ENCODE data around the gene HCFC1. TPM values are rescaled to one million over a fixed set of nuclear protein-coding genes. Genes with fewer than 3 reads are reported as not detected.

The HCFC1 gene
- total and polyA plus RNA-seq, 9 of the 15 experiments (the other 6 are each of a cell fraction or from before 2014, with no cell fraction given) = 2.8 to 133 (median 17.1) TPM

DNA sequence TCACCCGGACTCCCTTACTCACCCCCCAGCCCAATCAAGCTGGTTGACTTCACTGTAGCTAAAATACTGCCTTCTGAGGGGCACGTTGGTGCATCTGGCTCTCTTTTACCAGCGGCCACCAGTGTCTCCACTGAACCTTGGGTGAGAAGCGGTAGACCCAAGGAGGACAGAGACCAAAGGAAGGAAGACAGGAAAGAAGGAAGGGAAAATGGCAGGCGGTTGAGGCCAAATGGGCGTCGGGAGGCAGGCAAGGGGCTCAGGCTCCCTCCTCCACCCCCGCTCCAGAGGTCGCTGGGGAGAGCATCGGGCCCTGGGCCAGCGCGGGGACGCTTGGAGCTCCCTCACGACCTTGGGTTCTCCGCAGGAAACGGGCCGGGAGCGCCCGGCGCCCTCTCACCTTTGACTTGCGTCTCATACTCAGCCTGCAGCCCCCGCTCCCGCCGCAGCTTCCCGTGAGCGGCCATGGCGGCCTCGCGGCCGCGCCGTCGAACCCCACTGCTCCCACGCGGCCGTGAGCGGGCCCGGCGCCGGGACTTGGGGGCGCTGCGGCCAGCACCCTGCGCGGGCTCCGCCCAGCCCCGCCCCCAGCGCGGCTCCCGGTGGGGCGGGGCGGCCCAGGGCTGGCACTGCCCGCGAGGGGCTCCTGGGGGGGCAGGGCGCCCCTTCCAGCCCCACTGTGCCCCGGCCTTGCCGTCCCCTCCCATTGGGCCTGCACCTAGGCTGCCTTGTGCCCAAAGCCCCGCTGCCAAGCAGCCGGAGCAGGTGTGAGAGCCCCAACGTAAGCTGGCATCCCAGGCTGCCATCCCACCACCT lies 45.7 kb downstream of the HCFC1 start, which contains the start of gene ARHGAP4 (continued):
- TF ChIP-seq NCOA2 (IDR thresholded peaks at IDR 0.05; ENCODE audit: partially characterized antibody in 2 of 2) = no peak
- no peak for TF ChIP-seq CTBP1 (IDR thresholded peaks at IDR 0.05; ENCODE audit: borderline replicate concordance)
- no peak for TF ChIP-seq ARID1B (IDR thresholded peaks at IDR 0.05)
- TF ChIP-seq, protein P1, sequence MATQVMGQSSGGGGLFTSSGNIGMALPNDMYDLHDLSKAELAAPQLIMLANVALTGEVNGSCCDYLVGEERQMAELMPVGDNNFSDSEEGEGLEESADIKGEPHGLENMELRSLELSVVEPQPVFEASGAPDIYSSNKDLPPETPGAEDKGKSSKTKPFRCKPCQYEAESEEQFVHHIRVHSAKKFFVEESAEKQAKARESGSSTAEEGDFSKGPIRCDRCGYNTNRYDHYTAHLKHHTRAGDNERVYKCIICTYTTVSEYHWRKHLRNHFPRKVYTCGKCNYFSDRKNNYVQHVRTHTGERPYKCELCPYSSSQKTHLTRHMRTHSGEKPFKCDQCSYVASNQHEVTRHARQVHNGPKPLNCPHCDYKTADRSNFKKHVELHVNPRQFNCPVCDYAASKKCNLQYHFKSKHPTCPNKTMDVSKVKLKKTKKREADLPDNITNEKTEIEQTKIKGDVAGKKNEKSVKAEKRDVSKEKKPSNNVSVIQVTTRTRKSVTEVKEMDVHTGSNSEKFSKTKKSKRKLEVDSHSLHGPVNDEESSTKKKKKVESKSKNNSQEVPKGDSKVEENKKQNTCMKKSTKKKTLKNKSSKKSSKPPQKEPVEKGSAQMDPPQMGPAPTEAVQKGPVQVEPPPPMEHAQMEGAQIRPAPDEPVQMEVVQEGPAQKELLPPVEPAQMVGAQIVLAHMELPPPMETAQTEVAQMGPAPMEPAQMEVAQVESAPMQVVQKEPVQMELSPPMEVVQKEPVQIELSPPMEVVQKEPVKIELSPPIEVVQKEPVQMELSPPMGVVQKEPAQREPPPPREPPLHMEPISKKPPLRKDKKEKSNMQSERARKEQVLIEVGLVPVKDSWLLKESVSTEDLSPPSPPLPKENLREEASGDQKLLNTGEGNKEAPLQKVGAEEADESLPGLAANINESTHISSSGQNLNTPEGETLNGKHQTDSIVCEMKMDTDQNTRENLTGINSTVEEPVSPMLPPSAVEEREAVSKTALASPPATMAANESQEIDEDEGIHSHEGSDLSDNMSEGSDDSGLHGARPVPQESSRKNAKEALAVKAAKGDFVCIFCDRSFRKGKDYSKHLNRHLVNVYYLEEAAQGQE (IDR thresholded peaks at IDR 0.05; ENCODE audit: borderline replicate concordance) = no peak
- TF ChIP-seq, protein P1 (CRISPR knock-in tag; IDR thresholded peaks at IDR 0.05; ENCODE audit: low read depth) = 0 out of 2 replicates have a peak, but pooled peaks have one; percentile 64
- TF ChIP-seq CSDE1 (IDR thresholded peaks at IDR 0.05) = peak in 1 of 2 experiments; percentile 72; a peak in 2 of 4 replicates
- peak; percentile 44; the same call in 1 of the 2 replicates for TF ChIP-seq ZNF175 (CRISPR knock-in tag; IDR thresholded peaks at IDR 0.05; ENCODE audit: low read depth)
- TF ChIP-seq NR1H2 (CRISPR knock-in tag; IDR thresholded peaks at IDR 0.05) = no peak
- no peak for TF ChIP-seq ZNF217 (CRISPR knock-in tag; IDR thresholded peaks at IDR 0.05)
- no peak for TF ChIP-seq HIVEP1 (CRISPR knock-in tag; IDR thresholded peaks at IDR 0.05)
- 0 out of 2 replicates have a peak, but pooled peaks have one; percentile 12 for TF ChIP-seq SMARCE1 (IDR thresholded peaks at IDR 0.05)
- TF ChIP-seq, protein P2, sequence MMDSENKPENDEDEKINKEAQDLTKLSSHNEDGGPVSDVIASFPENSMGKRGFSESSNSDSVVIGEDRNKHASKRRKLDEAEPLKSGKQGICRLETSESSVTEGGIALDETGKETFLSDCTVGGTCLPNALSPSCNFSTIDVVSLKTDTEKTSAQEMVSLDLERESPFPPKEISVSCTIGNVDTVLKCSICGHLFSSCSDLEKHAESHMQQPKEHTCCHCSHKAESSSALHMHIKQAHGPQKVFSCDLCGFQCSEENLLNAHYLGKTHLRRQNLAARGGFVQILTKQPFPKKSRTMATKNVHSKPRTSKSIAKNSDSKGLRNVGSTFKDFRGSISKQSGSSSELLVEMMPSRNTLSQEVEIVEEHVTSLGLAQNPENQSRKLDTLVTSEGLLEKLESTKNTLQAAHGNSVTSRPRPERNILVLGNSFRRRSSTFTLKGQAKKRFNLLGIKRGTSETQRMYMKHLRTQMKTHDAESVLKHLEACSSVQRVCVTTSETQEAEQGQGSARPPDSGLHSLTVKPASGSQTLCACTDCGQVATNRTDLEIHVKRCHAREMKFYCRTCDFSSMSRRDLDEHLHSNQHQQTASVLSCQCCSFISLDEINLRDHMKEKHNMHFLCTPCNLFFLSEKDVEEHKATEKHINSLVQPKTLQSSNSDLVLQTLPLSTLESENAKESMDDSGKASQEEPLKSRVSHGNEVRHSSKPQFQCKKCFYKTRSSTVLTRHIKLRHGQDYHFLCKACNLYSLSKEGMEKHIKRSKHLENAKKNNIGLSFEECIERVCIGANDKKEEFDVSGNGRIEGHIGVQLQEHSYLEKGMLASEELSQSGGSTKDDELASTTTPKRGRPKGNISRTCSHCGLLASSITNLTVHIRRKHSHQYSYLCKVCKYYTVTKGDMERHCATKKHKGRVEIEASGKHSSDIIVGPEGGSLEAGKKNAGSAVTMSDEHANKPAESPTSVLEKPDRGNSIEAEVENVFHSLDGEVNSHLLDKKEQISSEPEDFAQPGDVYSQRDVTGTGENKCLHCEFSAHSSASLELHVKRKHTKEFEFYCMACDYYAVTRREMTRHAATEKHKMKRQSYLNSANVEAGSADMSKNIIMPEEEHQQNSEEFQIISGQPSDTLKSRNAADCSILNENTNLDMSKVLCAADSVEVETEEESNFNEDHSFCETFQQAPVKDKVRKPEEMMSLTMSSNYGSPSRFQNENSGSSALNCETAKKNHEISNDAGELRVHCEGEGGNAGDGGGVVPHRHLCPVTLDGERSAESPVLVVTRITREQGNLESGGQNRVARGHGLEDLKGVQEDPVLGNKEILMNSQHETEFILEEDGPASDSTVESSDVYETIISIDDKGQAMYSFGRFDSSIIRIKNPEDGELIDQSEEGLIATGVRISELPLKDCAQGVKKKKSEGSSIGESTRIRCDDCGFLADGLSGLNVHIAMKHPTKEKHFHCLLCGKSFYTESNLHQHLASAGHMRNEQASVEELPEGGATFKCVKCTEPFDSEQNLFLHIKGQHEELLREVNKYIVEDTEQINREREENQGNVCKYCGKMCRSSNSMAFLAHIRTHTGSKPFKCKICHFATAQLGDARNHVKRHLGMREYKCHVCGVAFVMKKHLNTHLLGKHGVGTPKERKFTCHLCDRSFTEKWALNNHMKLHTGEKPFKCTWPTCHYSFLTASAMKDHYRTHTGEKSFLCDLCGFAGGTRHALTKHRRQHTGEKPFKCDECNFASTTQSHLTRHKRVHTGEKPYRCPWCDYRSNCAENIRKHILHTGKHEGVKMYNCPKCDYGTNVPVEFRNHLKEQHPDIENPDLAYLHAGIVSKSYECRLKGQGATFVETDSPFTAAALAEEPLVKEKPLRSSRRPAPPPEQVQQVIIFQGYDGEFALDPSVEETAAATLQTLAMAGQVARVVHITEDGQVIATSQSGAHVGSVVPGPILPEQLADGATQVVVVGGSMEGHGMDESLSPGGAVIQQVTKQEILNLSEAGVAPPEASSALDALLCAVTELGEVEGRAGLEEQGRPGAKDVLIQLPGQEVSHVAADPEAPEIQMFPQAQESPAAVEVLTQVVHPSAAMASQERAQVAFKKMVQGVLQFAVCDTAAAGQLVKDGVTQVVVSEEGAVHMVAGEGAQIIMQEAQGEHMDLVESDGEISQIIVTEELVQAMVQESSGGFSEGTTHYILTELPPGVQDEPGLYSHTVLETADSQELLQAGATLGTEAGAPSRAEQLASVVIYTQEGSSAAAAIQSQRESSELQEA (IDR thresholded peaks at IDR 0.05; ENCODE audit: low read depth) = no peak
